ENCODE data around the gene ZNF143.
"Not testable (repeated sequence)": the region's sequence is repeated elsewhere in the genome, so short reads cannot be mapped to it uniquely, and the experiment has no call there.

ZNF143 gene

DNA sequence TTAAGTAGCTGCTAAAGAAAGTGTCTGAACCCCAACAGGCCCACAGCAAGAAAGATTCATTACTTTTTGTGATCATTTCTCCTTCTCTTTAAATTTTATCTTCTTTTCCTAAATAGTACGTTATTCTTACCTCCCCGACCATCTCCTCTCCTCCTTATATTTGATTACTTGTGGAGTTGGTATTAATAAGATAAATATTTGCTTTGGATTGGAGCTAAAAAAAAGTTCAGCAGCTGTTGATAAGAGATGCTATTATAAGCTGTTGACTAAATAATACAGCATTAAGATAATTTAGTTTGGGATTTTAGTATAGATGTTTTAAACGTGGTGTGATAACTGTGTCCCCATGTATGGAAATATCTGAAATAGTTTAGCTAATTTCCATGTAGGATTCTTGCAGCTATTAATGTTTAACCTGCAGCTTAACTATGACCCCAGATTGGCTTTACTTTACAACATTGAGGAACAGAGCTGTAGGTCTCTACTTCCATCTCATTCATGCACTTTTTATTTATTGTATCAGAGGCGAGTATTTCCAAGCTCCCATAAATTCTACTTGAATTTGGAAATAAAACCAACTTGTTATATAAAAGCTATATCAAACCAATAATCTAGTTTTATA lies 37.8 kb downstream of the ZNF143 start:
- FAIRE-seq, result peak; percentile 25
- no peak for DNase-seq (ENCODE audit: insufficient read length, low spot score)
- TF ChIP-seq, protein P1, sequence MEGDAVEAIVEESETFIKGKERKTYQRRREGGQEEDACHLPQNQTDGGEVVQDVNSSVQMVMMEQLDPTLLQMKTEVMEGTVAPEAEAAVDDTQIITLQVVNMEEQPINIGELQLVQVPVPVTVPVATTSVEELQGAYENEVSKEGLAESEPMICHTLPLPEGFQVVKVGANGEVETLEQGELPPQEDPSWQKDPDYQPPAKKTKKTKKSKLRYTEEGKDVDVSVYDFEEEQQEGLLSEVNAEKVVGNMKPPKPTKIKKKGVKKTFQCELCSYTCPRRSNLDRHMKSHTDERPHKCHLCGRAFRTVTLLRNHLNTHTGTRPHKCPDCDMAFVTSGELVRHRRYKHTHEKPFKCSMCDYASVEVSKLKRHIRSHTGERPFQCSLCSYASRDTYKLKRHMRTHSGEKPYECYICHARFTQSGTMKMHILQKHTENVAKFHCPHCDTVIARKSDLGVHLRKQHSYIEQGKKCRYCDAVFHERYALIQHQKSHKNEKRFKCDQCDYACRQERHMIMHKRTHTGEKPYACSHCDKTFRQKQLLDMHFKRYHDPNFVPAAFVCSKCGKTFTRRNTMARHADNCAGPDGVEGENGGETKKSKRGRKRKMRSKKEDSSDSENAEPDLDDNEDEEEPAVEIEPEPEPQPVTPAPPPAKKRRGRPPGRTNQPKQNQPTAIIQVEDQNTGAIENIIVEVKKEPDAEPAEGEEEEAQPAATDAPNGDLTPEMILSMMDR (IDR thresholded peaks at IDR 0.05; ENCODE audit: insufficient read depth, missing control alignments), result no peak

DNA sequence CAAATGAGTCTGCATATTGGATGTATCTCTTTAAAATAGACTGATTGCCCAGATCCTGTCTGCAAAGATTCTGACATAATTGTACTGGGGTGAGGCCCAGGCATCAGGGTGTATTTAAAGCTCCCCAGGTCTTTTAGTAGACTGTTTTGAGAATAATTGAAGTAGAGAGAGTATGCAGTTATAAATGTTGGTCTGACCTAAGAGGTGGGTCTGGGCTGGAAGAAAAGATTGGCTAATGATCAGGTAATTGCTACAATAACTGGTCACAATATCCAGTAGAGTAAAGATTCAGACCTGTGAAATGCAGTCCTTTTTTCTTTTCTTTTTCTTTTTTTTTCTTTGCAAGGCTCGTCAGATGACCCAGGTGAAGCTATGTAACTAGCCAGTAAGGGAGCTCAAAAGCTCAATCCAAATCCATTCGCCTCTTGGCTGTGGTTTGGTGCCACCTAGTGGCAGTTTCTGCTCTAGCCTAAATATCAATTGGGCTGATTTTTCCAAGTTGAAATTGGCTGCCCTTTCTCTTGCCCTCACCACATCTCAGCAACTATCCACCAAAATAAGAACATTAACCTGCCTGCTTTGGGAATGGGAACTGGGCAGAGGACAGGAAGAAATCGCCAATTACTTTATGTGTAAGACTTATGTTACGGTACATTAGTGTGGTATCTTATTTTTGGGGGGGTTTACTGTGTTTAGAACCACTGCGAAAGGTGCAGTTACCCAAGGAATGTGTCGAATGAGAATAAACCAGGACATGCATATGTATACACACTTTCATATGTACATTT lies 45.9 kb downstream of the ZNF143 start:
- TF ChIP-seq, protein P1 (IDR thresholded peaks at IDR 0.05; ENCODE audit: insufficient read depth, missing control alignments), result peak; percentile 97
- FAIRE-seq (peak; percentile 72), DNase-seq (ENCODE audit: insufficient read length, low spot score) (no peak)

DNA sequence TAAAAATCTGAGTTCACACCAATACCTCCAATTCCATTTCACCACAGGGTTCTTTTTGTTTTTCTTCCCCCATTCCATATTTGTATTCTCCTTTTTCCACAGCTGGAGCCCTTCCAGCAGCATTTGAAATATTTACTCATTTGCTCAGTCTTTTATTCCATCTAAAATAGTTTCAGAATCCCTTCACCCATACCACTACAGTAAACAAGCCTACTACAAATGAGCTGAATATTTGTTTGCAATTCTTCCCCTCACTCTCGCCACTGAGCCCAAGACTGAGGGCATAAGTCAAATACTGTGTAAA lies 46.4 kb downstream of the ZNF143 start:
- no peak for FAIRE-seq
- TF ChIP-seq, protein P1 (IDR thresholded peaks at IDR 0.05; ENCODE audit: insufficient read depth, missing control alignments), result no peak
- no peak for DNase-seq (ENCODE audit: insufficient read length, low spot score)

DNA sequence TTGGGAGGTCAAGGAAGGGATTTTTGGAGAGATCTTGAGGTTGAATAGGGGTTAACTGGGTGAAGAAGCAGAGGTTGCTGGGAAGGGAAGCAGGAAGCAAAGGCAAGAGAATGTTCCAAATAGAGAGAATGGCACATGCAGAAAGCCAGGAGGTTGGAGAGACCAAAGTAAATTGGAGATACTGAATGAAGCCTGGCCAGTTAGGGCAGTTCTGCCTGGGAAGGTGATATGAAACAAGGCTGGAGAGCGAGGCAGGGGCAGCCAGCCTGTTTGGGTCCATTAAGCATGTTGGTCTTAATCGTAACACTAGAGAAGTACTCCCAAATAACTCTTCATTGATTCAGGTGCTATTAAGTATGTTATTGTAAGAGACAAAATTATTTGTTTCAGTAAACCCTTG lies 48.2 kb downstream of the ZNF143 start:
- TF ChIP-seq, protein P1 (IDR thresholded peaks at IDR 0.05; ENCODE audit: insufficient read depth, missing control alignments), result no peak
- FAIRE-seq (no peak), DNase-seq (ENCODE audit: insufficient read length, low spot score) (no peak)

DNA sequence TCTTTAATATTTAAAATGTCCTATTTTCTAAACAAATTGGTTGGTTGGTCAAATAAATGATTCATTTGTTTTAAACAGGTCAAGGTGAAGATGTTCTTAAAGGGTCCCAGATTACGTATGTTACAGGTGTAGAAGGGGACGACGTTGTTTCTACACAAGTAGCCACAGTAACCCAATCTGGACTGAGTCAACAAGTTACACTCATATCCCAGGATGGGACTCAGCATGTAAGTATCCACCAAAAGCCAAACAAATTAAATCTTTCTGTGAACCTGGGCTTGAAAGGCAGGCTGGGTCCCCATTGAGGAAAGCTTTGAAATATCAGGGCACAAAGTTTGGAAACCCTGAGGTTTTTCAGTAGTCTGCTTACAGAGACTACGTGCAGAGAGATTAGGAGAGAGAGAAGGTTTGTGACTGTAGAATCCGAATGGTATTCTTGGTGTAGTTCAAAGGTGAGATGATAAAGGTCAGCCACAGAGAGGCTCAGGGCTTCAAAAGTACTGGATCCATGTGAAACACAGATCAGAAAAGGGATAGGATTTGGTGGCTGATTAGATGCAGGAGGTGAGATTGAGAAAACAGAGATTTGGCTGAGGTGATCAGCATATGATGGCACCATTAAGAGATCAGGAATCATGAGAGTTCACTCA lies 51.7 kb downstream of the ZNF143 start:
- DNase-seq (ENCODE audit: insufficient read length, low spot score), result no peak
- TF ChIP-seq, protein P1 (IDR thresholded peaks at IDR 0.05; ENCODE audit: insufficient read depth, missing control alignments), result no peak
- no peak for FAIRE-seq

DNA sequence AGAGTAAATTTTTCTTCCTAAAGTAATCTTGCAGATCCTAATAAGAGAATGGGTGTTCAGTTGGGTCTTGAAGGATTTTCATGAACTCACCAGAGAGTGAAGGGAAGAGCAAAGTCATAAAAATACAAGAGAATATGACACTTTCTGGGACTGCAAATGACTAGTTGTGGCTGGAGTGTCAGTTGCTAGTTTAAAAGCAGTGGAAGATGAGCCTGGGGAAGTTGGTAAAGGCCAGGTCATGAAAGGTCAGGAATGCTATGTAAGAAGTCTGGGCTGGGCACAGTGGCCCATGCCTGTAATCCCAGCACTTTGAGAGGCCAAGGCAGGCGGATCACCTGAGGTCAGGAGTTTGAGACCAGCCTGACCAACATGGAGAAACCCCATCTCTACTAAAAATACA lies 53.8 kb downstream of the ZNF143 start:
- not testable (repeated sequence) for FAIRE-seq

DNA sequence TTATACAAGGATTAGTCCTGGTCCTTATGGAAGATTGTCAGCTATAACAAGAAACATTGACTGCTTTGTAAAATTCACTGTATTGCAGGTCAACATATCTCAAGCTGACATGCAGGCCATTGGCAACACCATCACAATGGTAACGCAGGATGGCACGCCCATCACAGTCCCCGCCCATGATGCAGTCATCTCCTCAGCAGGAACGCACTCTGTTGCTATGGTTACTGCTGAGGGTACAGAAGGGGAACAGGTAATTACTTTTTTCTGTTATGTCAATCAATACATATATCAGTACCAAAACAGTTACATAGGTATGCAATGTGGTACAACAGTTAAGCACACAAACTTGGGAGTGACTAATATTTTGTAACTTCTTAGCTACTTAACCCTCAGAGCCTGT lies 55.3 kb downstream of the ZNF143 start:
- FAIRE-seq, result peak; percentile 21
- TF ChIP-seq, protein P1 (IDR thresholded peaks at IDR 0.05; ENCODE audit: insufficient read depth, missing control alignments), result no peak
- DNase-seq (ENCODE audit: insufficient read length, low spot score), result no peak

More for the DNA sequence above, 53.8 kb downstream of the ZNF143 start:
- DNase-seq (ENCODE audit: insufficient read length, low spot score), result not testable (repeated sequence)

All from D721Med (cell line).